A204.1 (cell line): ENCODE results near the gene EEPD1.

ENCODE experiments used
- FAIRE-seq: peaks from 2 replicates; lab custom pipeline; 2012; peaks lifted over from hg19 to GRCh38; lab: Jason Lieb, UNC

Gene EEPD1

DNA sequence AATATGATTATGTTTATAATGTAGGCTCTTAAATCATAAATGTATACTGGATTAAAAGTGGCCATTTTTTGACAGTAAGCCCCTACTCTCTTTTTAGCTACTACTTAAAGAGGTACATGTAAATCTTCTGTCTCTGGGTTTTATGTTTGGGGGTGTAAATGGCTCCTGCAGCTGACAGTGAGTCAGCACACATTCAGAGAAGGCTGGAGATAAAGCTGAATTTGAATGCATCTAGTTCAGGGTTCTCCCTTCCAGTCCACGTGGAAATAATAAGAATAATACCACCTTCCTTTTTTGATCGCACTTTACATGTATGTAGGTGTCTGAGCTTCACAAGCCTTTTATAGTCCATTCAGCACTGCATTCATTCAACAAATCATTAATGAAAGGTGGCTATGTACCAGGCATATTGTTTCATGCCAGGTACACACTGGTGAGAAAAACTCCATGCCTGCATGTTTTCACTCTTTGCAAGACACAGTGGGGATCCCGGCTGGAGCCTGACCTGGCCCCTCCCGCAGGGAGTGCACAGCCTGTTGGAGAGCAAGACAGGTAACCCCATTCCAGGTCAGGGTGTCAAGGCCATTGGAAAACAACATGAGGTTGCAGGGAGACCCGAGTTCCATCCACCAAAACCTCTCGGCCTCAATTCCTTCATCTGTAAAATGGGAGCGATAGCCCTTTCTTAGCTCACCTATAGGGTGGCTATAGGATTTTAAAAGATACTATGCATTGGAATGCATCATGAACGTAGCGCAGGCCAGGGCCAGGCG lies 129.1 kb downstream of the EEPD1 start:
- FAIRE-seq, result no peak

DNA sequence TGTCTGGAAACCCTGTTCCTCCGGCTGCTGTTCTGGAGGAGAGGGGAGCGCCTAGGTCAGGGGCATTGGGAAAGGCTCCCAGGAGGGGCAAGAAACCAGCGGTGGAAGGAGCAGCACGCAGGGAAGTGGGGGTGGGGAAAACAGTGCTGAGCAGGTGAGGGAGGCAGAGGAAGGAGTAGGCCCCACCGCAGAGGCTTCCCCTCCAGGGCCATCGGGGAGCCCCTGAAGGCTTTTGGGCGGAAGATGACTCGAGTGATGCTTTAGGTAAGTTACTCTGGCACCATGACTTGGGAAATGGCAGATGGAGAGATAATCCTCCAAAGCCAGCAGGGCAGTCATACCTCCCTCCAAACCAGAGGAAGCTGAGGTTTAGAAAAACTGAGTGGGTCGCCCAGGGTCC lies 130.1 kb downstream of the EEPD1 start:
- FAIRE-seq, result no peak

- no peak for FAIRE-seq
Measured at GRCh38 chr7:36283711-36284130, 130.7 kb downstream of the EEPD1 start.

GRCh38 chr7:36284456-36285090 lies 131.5 kb downstream of the EEPD1 start:
- FAIRE-seq, result no peak

DNA sequence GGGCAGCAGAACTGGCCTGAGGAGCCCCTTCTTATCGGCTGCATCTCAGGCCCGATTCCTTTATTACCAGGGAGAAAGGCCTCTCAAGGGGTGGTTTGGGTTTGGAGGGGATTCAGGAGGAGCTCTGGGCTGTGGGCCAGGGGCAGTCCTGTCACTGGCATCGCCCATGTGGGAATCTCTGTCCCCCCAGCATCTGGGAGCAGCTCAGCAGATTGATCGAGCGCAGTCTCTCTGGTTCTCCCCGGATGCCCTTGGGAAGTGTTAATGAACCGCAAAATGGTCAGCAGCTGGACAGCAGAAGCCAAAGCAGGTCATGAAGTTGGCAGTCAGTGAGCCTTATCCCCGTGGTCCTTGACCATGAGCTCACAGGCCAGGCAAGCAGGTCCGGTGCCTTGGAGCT lies 132.2 kb downstream of the EEPD1 start:
- no peak for FAIRE-seq

DNA sequence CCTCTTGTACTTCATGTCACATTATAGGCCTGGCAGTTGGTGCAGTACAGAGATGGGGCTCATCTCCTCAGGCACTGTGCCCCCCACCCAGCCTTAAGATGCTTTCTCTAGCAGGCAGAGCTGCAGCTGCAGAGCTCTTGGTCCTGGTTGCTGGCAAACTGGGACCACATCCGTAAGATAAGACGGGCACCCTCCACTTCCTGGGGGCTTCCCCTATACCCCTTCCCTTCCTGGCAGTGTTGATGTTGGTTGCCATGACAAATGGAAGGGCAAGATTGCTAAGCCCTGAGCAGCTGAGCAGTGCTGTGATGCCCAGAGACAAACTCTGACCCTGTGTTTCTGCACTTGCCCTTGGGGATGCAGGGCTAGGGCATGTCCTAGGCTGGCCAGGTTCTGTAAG lies 133.2 kb downstream of the EEPD1 start:
- no peak for FAIRE-seq

GRCh38 chr7:36286688-36287087 lies 133.6 kb downstream of the EEPD1 start:
- no peak for FAIRE-seq

GRCh38 chr7:36287371-36288241 lies 134.6 kb downstream of the EEPD1 start:
- no peak for FAIRE-seq

DNA sequence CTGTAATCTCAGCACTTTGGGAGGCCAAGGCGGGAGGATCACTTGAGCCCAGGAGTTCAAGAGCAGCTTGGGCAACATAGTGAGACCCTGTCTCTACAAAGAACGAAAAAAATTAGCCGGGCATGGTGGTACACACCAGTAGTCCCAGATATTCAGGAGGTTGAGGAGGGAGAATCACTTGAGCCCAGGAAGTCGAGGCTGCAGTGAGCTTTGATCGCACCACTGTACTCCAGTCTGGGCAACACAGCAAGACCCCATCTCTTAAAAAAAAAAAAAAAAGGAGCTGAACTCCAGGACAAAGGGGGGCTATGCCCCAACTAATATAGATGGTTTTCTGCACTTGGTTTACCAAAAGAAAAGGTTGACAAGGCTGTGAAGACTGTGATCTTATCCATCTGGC lies 135.4 kb downstream of the EEPD1 start:
- FAIRE-seq, result no peak

GRCh38 chr7:36289833-36290661 lies 137.0 kb downstream of the EEPD1 start:
- FAIRE-seq, result no peak

GRCh38 chr7:36291387-36292316 lies 138.6 kb downstream of the EEPD1 start:
- FAIRE-seq, result no peak

- no peak for FAIRE-seq
Measured at GRCh38 chr7:36295090-36295489, 142.0 kb downstream of the EEPD1 start.

- FAIRE-seq, result no peak
Measured at GRCh38 chr7:36296284-36296683, 143.2 kb downstream of the EEPD1 start.

- no peak for FAIRE-seq
Measured at GRCh38 chr7:36297364-36298009, 144.4 kb downstream of the EEPD1 start.

DNA sequence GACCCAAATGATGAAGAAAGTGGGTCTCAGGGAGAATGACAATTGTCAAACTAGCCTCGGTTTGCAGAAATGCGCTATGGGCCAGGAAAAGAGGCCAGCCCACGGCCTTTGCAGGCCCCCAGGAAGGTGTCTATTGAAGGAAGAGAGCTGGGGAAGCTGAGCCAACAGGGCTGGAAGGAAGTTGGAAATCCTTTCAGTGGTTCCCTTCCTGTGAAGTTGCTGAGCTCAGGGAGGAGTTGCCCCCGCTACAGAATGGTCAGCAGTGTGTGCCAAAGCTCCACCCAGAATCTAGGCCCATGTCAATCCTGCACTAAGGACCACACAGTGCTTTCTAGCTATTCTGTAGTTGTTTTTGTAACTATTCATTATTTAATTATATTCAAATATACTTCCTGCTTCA lies 145.1 kb downstream of the EEPD1 start:
- FAIRE-seq, result no peak

- no peak for FAIRE-seq
Measured at GRCh38 chr7:36299223-36299774, 146.2 kb downstream of the EEPD1 start.

DNA sequence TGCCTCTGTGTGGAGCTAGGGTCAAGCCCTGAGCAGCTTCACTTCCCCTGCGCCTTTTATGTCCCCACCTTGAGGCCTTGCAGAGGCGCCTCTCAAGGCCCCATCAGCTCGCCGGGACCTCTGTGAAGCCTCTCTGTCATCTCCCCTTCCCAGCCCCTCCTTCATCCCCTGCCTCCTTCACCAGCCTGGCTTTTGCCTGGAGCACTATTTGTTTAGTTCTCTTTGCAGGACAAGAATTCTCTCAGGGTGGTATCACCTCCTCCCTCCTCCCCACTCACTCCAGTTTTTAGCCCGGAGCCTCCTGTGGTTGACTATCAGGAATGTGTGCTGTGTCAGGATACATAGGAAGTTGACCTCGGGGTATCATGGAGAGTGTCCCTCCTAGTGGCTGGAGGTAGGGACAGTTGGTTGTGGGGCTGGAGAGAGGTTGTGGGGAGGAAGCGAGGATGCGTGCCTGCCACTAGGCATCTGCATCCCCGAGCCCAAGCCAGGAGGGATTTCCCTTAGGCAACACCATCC lies 146.8 kb downstream of the EEPD1 start:
- no peak for FAIRE-seq

GRCh38 chr7:36300696-36301350 lies 147.8 kb downstream of the EEPD1 start:
- no peak for FAIRE-seq
